GM12878 (cell line): ENCODE data around the gene YAP1. TPM values are rescaled to one million over a fixed set of nuclear protein-coding genes. Genes with fewer than 3 reads are reported as not detected.

ENCODE experiments used
- ATAC-seq: fragments of 200-7000 bp; cut with Tn5 transposase; 3 replicates; pipeline ENCODE4 v1.9.1; 2020; ENCODE audit warnings: mild to moderate bottlenecking, moderate library complexity
- BruUV-seq: library from RNA; stranded (reverse); fragments of 400-500 nt; replicated peaks from 2 replicates; lab custom pipeline; 2021; lab: Mats Ljungman, UMichigan
- CTCF ChIA-PET: fragments of 300-600 bp; sonication (Branson Sonifier 250); formaldehyde crosslinking; extraction: SDS; loops from one replicate; lab custom pipeline; 2021; ENCODE audit warnings: inconsistent platforms; lab: Yijun Ruan, JAX
- POLR2A ChIA-PET: fragments of 350-600 bp; formaldehyde crosslinking; extraction: SDS; loops from one replicate; lab custom pipeline; 2021; ENCODE audit warnings: inconsistent platforms; lab: Charles Lee
- RAD21 ChIA-PET: fragments of 300-600 bp; sonication (Branson Sonifier 250); formaldehyde crosslinking; loops from one replicate; lab custom pipeline; 2023; ENCODE audit warnings: antibody characterized with exemption; ENCODE audit not compliant: unreplicated experiment; lab: Charles Lee
- SMC1A ChIA-PET: fragments of 300-600 bp; sonication (Branson Sonifier 250); formaldehyde crosslinking; loops from one replicate; lab custom pipeline; 2023; ENCODE audit not compliant: unreplicated experiment, uncharacterized antibody; lab: Charles Lee
- DNase-seq: peaks from one replicate; pipeline ENCODE4 v3.0.0-alpha.2; 2011; ENCODE audit warnings: low read depth, low spot score
- FAIRE-seq: peaks from 3 replicates; lab custom pipeline; 2011; peaks lifted over from hg19 to GRCh38; lab: Jason Lieb, UNC
- H2AFZ ChIP-seq: 2 replicates; pipeline ENCODE4 v1.6.0; 2011; ENCODE audit warnings: low read depth, low read length, control low read depth; ENCODE audit not compliant: control insufficient read depth
- H3K27ac ChIP-seq: 2 replicates; pipeline ENCODE4 v1.5.1; 2011; ENCODE audit warnings: control low read depth; ENCODE audit not compliant: control insufficient read depth, insufficient read depth
- H3K27me3 ChIP-seq, 2 experiments: replicated peaks in 1 of 2; 2 replicates each; pipeline versions ENCODE4 v1.6.0 to v1.6.1; 2011; ENCODE audit warnings: low read length in 1 of 2; ENCODE audit not compliant: control insufficient read depth in 2 of 2, insufficient read depth in 2 of 2
- H3K36me3 ChIP-seq, 2 experiments: 2 replicates each; pipeline ENCODE4 v1.5.1; 2011; ENCODE audit warnings: low read length in 1 of 2; ENCODE audit not compliant: control insufficient read depth in 2 of 2, insufficient read depth in 2 of 2
- H3K4me1 ChIP-seq: 2 replicates; pipeline ENCODE4 v1.6.1; 2011; ENCODE audit warnings: mild to moderate bottlenecking, low read length, moderate library complexity, mixed read lengths; ENCODE audit not compliant: control insufficient read depth, insufficient read depth
- H3K4me2 ChIP-seq: 2 replicates; pipeline ENCODE4 v1.6.0; 2011; ENCODE audit warnings: control low read depth; ENCODE audit not compliant: control insufficient read depth, insufficient read depth
- H3K4me3 ChIP-seq: fragments of 200-600 bp; sonication (generic); 2 replicates; pipeline ENCODE4 v1.5.1; 2016
- H3K79me2 ChIP-seq: 2 replicates; pipeline ENCODE4 v1.6.0; 2011; ENCODE audit warnings: low read length; ENCODE audit not compliant: control insufficient read depth, insufficient read depth
- H3K9ac ChIP-seq: 2 replicates; pipeline ENCODE4 v1.8.0; 2011; ENCODE audit warnings: low read length, control low read depth, mixed read lengths; ENCODE audit not compliant: control insufficient read depth, insufficient read depth
- H3K9me3 ChIP-seq: replicated peaks from 3 replicates; pipeline ENCODE4 v1.5.1; 2011; ENCODE audit warnings: mild to moderate bottlenecking, low read length; ENCODE audit not compliant: control insufficient read depth, insufficient read depth
- H4K20me1 ChIP-seq: 2 replicates; pipeline ENCODE4 v1.6.0; 2011; ENCODE audit not compliant: control insufficient read depth, insufficient read depth
- ATF3 ChIP-seq: IDR thresholded peaks from 2 replicates; pipeline ENCODE4 v1.6.1; 2011; ENCODE audit warnings: low read depth, mild to moderate bottlenecking, low read length, moderate library complexity, borderline replicate concordance; ENCODE audit errors: extremely low read depth
- CREB1 ChIP-seq: IDR thresholded peaks from 2 replicates; pipeline ENCODE4 v1.6.1; 2012; ENCODE audit warnings: low read depth, mild to moderate bottlenecking, inconsistent platforms
- E2F4 ChIP-seq: IDR thresholded peaks from 2 replicates; pipeline ENCODE4 v1.6.1; 2012; ENCODE audit warnings: low read depth, low read length, improper control_type of control experiment
- FOXM1 ChIP-seq: IDR thresholded peaks from 2 replicates; pipeline ENCODE4 v1.6.1; 2012; ENCODE audit warnings: low read depth, mild to moderate bottlenecking, inconsistent platforms, low read length, moderate library complexity
- GATAD2B ChIP-seq: fragments of 450-650 bp; conservative IDR thresholded peaks from 2 replicates; pipeline ENCODE4 v1.6.1; 2017; ENCODE audit warnings: low read depth, mild to moderate bottlenecking, moderate library complexity
- HDAC2 ChIP-seq: fragments of 200-600 bp; sonication (generic); IDR thresholded peaks from 2 replicates; pipeline ENCODE4 v1.6.1; 2017
- IRF4 ChIP-seq: IDR thresholded peaks from 2 replicates; pipeline ENCODE4 v1.6.1; 2011; ENCODE audit warnings: low read depth, low read length
- JUNB ChIP-seq: IDR thresholded peaks from 2 replicates; pipeline ENCODE4 v1.6.1; 2016; ENCODE audit warnings: antibody characterized with exemption, mild to moderate bottlenecking
- KDM1A ChIP-seq: fragments of 200-600 bp; sonication (generic); IDR thresholded peaks from 2 replicates; pipeline ENCODE4 v1.6.1; 2016; ENCODE audit warnings: borderline replicate concordance
- MAX ChIP-seq: IDR thresholded peaks from 2 replicates; pipeline ENCODE4 v1.6.1; 2012; ENCODE audit warnings: low read depth, low read length, improper control_type of control experiment
- NR2C2 ChIP-seq: IDR thresholded peaks from 2 replicates; pipeline ENCODE4 v1.6.1; 2011; ENCODE audit warnings: borderline replicate concordance, low read depth; ENCODE audit not compliant: control insufficient read depth, insufficient read length
- PBX3 ChIP-seq: IDR thresholded peaks from 2 replicates; pipeline ENCODE4 v1.6.1; 2011; ENCODE audit warnings: mild to moderate bottlenecking, low read depth, low read length, moderate library complexity; ENCODE audit not compliant: insufficient replicate concordance
- PML ChIP-seq: IDR thresholded peaks from 2 replicates; pipeline ENCODE4 v1.6.1; 2012; ENCODE audit warnings: low read length, inconsistent platforms
- POLR2AphosphoS2 ChIP-seq: IDR thresholded peaks from 2 replicates; pipeline ENCODE4 v1.6.1; 2011; ENCODE audit warnings: low read depth, mild to moderate bottlenecking, low read length, improper control_type of control experiment, moderate library complexity
- REST ChIP-seq: IDR thresholded peaks from 2 replicates; pipeline ENCODE4 v1.6.1; 2012; ENCODE audit warnings: mild to moderate bottlenecking, low read depth, low read length
- RFX5 ChIP-seq: IDR thresholded peaks from 2 replicates; pipeline ENCODE4 v1.6.1; 2011; ENCODE audit warnings: low read depth, low read length, improper control_type of control experiment
- SREBF1 ChIP-seq: IDR thresholded peaks from 2 replicates; pipeline ENCODE4 v1.6.1; 2012; ENCODE audit warnings: mild to moderate bottlenecking, low read length
- ZNF24 ChIP-seq: fragments of 450-650 bp; IDR thresholded peaks from 2 replicates; pipeline ENCODE4 v1.6.1; 2017; ENCODE audit warnings: antibody characterized with exemption, mild to moderate bottlenecking
- ZNF274 ChIP-seq: IDR thresholded peaks from one replicate; pipeline ENCODE4 v1.8.0; 2011; ENCODE audit not compliant: insufficient read length, insufficient read depth
- WGBS: methylation state at CpG from one replicate; pipeline ENCODE4 v1.1.6; 2016; ENCODE audit warnings: low lambda C conversion rate; ENCODE audit not compliant: insufficient replicate concordance, insufficient coverage; ENCODE audit errors: missing lambda C conversion rate; 5-methylcytosine and 5-hydroxymethylcytosine counted together
- in situ Hi-C: fragments of 300-500 bp; cut with MboI; formaldehyde crosslinking; loops from 9 replicates; pipeline ENCODE4 v1.14.3; 2018; ENCODE audit warnings: mixed read lengths
- intact Hi-C: fragments of 100-400 bp; cut with micrococcal nuclease; formaldehyde crosslinking; loops from one replicate; pipeline ENCODE4 v1.14.2; 2022; ENCODE audit not compliant: unreplicated experiment
- polyA plus RNA-seq, 11 experiments: library from polyadenylated mRNA; depleted of rRNA in 4 of 11; unstranded in 6 of 11; stranded (reverse) in 5 of 11; fragments of >200 nt; fragmentation: Nextera tagmentation in 4 of 11; fragmentation: Illumina TruSeq in 1 of 11; extraction: Ambion mirVana in 4 of 11; extraction: Trizol in 1 of 11; gene quantifications; 1 replicate in 1 of 11; 2 replicates in 10 of 11; pipeline versions ENCODE4 v1.2.1 to v1.2.3, GENCODE V29; 2011 to 2016; ENCODE audit warnings: inconsistent platforms in 2 of 11, missing spikeins in 2 of 11, low read depth in 1 of 11
- total RNA-seq, 4 experiments: library from RNA; depleted of rRNA in 3 of 4; stranded (reverse); fragments of >200 nt in 3 of 4; fragmentation: Illumina TruSeq in 1 of 4; extraction: Trizol in 1 of 4; gene quantifications; 2 replicates each; pipeline versions ENCODE4 v1.2.1 to v1.2.3, GENCODE V29; 2013 to 2021

YAP1 gene
- total and polyA plus RNA-seq, 10 of the 15 experiments (the other 5 are each of a cell fraction or from before 2014, with no cell fraction given), result 0.03 to 0.33 (median 0.10) TPM; not detected in 6

GRCh38 chr11:102168481-102168880, 58.2 kb downstream of the YAP1 start:
- H3K4me3 ChIP-seq, result no peak overlapping the region
- RAD21 ChIA-PET, result no interaction called here
- TF ChIP-seq GATAD2B (no peak), JUNB (no peak), PBX3 (no peak), NR2C2 (no peak), IRF4 (no peak), ZNF274 (no peak), SREBF1 (no peak), PML (no peak), POLR2AphosphoS2 (no peak), KDM1A (no peak), ZNF24 (no peak), CREB1 (no peak), RFX5 (no peak), MAX (no peak), E2F4 (no peak), HDAC2 (no peak), REST (no peak), ATF3 (no peak), FOXM1 (no peak)
- ATAC-seq (no peak), DNase-seq (no peak), FAIRE-seq (no peak)
- POLR2A ChIA-PET, result no interaction called here
- no peaks in the 10 kb centered on the region for H4K20me1 ChIP-seq
- no peaks in the 10 kb centered on the region for H3K79me2 ChIP-seq
- BruUV-seq, result no TSS peak
- in situ Hi-C loops (no loop called here), intact Hi-C loops (no loop called here)
- H3K36me3 ChIP-seq, result no peaks in the 10 kb centered on the region
- H3K27me3 ChIP-seq, result no peaks in the 10 kb centered on the region; a peak in 1 of 4 replicates
- WGBS, result 0% methylated on average over 1 of the region's 1 CpG
- H3K27ac ChIP-seq, result no peak overlapping the region
- CTCF ChIA-PET, result no interaction called here
- H3K9ac ChIP-seq, result no peak overlapping the region
- SMC1A ChIA-PET, result no interaction called here
- H3K9me3 ChIP-seq, result no peaks in the 10 kb centered on the region
- no peak overlapping the region for H3K4me2 ChIP-seq
- H3K4me1 ChIP-seq, result no peaks in the 10 kb centered on the region
- no peak overlapping the region for H2AFZ ChIP-seq
